ENCODE measurements around the gene TOX2.

The TOX2 gene

GRCh38 chr20:44081888-44082287, 167.2 kb downstream of the TOX2 start:
- DNase-seq, result no peak

- no peak for DNase-seq
These were observed 168.7 kb downstream of the TOX2 start for GRCh38 chr20:44083220-44083933.

GRCh38 chr20:44084439-44084838, 169.8 kb downstream of the TOX2 start:
- DNase-seq, result no peak

GRCh38 chr20:44084891-44085290, 170.2 kb downstream of the TOX2 start:
- DNase-seq, result no peak

GRCh38 chr20:44085616-44086434, 171.2 kb downstream of the TOX2 start:
- DNase-seq, result no peak

GRCh38 chr20:44087051-44087856, 172.6 kb downstream of the TOX2 start:
- DNase-seq, result no peak

GRCh38 chr20:44087857-44088120, 173.1 kb downstream of the TOX2 start:
- DNase-seq, result no peak

GRCh38 chr20:44089987-44090674, 175.5 kb downstream of the TOX2 start:
- peak; percentile 16 for DNase-seq

GRCh38 chr20:44091026-44091425, 176.4 kb downstream of the TOX2 start:
- no peak for DNase-seq

GRCh38 chr20:44092551-44093248, 178.0 kb downstream of the TOX2 start:
- peak; percentile 61 for DNase-seq

GRCh38 chr20:44093249-44093582, 178.6 kb downstream of the TOX2 start:
- no peak for DNase-seq

GRCh38 chr20:44095831-44096230, 181.2 kb downstream of the TOX2 start:
- DNase-seq, result no peak

- DNase-seq, result no peak
These were observed 183.0 kb downstream of the TOX2 start for GRCh38 chr20:44097521-44098255.

GRCh38 chr20:44098256-44098630, 183.6 kb downstream of the TOX2 start:
- no peak for DNase-seq

GRCh38 chr20:44098657-44099056, 184.0 kb downstream of the TOX2 start:
- DNase-seq, result no peak

GRCh38 chr20:44099832-44100231, 185.2 kb downstream of the TOX2 start:
- no peak for DNase-seq

GRCh38 chr20:44102582-44102981, 187.9 kb downstream of the TOX2 start:
- no peak for DNase-seq

GRCh38 chr20:44104798-44105517, 190.3 kb downstream of the TOX2 start:
- peak; percentile 46 for DNase-seq

- DNase-seq, result no peak
These were observed 192.0 kb downstream of the TOX2 start for GRCh38 chr20:44106615-44107014.

- DNase-seq, result peak; percentile 17
These were observed 195.3 kb downstream of the TOX2 start for GRCh38 chr20:44109951-44110361.
